Limb (tissue), 2 donors: ENCODE data around the gene LGR5.
A peak's percentile ranks its signal among the peaks of the same experiment; 100 is the strongest.
"Not testable (repeated sequence)": the region's sequence is repeated elsewhere in the genome, so short reads cannot be mapped to it uniquely, and the experiment has no call there.

Experiments
- DNase-seq, 2 donors: peaks; one replicate each; pipeline ENCODE4 v3.0.0-alpha.2; 2016; ENCODE audit errors: extremely low spot score in 2 of 2

The LGR5 gene

DNA sequence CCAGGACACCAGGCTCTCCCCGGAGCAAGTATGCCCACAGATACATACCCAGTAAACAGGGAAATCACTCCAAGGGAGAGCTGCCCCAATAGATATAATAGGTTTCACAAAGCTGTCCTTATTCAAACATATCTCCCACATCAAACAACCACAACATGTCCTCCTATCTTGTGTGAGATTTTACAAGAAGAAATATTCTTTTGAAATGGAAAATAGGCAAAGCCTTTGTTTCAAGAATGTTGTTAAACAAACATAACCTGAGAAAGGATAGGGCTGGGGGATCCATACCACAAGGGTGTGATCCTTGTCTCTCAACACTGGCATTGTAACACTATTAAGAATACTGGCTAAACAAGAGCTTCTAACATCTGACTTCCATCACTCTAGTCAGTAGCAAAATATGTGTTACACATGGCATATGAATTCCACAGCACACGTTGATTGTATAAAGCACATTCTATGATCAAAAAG, 32.9 kb downstream of the LGR5 start:
- no peak for DNase-seq

GRCh38 chr12:71474791-71475190, 35.2 kb downstream of the LGR5 start:
- no peak for DNase-seq

- DNase-seq = no peak
Measured at GRCh38 chr12:71475280-71475679, 35.7 kb downstream of the LGR5 start.

GRCh38 chr12:71476513-71476912, 36.9 kb downstream of the LGR5 start:
- DNase-seq = no peak

DNA sequence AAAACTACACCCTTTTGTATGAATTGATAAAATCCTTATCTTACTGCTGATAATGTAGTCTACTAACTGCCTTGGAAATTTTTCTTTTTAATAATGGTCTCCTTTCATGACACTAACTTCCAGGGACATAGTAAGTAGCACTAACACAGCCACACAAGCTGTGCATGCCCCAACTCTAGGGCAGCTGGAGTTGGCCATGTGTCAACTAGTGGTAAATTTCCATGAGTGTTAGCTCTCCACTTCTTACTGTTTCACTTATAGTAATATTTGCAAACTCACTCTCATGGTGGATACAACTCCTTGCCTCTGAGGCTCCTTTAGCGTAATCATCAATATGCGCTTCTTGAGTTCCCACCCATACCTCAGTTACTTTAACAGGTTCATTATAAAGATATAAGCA, 38.0 kb downstream of the LGR5 start:
- DNase-seq = no peak

DNA sequence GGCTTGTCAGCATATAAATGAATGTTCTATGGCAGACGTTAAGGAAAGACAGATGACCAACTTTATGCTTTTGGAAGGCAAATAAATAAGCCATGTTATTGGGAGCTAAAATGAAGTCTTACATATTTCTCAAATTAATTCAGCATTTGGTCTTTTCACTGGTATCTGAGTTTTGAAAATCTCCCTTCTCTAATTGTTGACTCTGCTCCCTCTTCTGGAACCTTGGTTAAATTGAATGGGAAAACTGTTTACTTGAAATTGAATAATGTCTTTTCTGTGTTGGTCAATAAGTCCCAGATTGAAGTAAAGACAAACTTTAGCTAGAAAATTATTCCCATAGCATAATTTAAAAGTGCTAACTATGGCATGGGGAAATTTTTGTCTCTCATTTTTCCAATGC, 38.7 kb downstream of the LGR5 start:
- no peak for DNase-seq

GRCh38 chr12:71484272-71484905, 44.8 kb downstream of the LGR5 start:
- DNase-seq = no peak

DNA sequence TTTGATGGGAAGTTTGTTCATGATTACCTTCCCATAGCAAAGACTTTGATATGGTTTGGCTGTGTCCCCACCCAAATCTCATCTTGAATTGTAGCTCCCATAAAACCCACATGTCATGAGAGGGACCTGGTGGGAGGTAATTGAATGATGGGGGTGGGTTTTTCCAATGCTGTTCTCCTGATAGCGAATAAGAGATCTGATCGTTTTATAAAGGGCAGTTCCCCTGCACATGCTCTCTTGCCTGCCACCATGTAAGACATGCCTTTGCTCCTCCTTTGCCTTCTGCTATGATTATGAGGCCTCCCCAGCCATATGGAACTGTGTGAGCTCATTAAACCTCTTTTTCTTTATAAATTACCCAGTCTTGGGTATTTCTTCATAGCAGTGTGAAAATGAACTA, 51.2 kb downstream of the LGR5 start:
- not testable (repeated sequence) for DNase-seq

- no peak for DNase-seq
Measured at GRCh38 chr12:71492604-71493003, 53.0 kb downstream of the LGR5 start.

DNA sequence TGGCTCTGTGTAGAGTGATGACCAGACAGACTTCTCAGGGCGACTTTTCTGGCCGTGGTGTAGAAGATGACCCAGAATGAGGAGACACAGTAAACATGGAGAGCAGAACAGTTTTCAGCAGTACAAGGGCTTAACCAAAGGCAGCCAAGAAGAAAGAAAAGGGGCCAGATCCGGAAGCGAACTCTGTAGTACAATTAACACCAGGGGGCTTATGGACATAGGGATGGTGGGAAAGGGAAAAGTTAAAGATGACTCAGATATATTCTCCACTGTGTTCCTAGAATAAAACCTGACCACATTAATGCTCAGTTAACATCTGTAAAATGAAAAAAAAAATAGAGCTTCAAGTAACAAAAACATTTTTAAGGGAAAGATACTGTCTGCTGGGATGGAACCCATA, 60.2 kb downstream of the LGR5 start:
- no peak for DNase-seq

- DNase-seq = no peak
Measured at GRCh38 chr12:71503579-71504391, 64.2 kb downstream of the LGR5 start.

DNA sequence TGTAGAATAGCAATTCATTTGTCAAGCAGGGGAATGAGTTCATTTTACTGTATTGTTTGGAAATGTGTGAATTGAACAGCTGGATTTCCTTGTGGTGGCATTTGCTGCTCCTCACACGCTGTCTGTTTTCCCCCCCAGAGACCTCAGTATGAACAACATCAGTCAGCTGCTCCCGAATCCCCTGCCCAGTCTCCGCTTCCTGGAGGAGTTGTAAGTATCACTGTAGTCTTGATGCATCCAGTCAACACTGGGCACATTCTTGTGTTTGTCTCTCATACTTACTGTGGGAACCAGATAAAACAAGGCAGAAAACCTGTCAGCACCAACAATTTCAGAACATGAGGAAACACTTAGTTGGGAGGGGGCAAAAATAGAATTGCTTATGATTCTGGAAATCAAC, 64.9 kb downstream of the LGR5 start:
- DNase-seq = peak; percentile 34 to 56

DNA sequence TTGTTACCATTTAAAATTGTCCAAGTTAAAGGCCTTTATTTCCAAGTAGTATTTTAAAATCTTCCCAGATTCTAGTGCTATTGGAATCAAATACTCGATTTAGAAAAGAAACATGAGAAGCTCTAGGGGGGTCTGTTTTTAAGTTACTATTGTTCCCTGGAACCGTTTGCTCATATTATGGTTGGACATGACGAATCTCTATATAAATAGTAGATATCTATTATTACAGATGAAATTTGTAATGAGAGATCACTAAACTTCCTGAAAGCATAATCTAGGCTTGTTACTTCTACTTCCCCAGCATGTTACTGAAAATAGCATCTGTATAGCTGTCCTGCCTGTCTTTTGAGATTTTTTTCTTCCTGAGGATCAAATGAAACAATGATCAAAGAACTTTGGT, 70.1 kb downstream of the LGR5 start:
- no peak for DNase-seq

DNA sequence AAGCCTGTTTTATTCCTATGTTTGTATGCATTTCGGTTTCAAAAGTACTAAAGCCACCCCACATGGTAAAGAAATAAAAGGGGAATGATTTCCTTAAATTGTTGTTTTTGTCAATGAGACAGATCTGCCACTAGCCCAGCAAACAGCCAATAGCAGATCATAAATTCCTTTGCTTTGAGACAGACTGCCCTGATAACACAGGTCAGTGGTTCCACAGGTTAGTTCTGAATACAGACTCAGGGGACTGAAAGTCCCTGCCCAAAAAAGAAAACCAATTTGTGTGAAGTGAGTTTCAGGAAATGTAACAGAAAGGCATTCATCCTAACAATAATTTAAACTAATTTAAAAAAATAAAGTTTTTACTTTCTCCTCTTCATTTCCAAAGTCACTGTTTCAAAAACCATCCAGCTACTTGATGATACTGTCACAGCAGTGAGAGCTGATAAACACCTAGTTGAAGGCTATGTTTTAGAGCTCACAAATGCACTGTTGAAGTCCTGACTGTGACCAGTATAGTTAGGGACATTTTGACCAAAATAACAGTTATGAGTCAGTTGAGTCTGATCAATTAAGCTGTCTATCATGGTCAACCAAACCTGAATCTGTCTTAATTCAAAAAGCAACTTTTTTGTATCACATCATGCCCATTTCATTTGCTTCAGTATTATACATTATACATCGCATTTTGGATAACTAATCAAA, 77.7 kb downstream of the LGR5 start:
- DNase-seq = no peak

DNA sequence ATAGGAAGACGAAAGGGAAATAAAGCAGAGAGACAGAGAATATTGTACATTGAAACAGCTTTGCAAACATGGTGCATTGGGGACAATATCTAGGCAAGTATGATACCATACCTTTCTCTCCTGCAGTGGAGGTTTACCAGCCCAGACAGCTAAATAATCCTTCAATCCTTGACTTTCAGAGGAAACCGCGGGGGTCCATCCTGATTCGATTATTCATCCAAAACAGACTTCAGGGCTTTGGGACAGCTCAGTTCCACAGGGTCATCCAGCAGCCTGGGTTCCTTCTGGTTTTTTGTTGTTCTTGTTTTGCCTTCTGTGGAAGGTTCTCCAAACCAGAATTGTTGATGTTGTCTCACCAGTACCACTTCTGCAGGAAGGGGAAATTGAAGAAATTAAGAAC, 81.5 kb downstream of the LGR5 start:
- no peak for DNase-seq

DNA sequence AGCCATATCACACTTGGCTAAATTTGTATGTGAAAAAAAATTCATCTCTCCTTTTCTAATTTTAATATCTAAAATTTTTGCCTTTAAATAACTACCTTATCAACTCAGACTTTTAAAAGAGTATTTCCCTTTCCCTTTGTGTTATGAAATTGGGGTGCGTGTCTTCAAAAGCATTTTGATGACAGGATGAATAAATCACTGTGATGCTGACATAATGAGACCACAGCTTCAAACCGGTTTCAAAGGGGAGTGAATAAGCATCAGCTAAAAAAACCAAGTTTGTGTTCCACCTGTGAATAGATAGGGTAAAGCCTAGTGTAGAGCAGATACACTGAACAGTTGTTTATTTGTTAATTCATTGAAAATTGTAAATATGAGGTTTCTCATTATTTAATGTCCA, 85.0 kb downstream of the LGR5 start:
- no peak for DNase-seq

DNA sequence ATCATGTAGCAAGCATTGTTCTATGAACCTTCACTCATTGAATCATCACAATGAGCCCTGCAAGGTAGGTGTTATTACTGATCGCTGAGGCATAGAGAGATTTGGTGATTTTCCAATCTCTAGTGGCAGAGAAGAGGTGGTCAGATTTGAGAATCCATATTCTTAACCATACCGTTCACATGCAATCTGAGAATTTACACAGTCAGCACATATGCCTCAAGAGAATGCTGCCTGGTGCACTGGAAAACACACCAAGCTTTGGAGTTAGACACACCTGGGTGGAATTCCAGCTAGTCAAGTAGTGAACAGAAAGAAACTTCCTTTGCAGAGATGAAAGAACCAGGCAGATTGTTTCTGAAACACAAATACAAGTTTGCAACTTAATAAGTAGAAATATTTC, 94.1 kb downstream of the LGR5 start:
- DNase-seq = no peak

GRCh38 chr12:71536279-71536938, 96.8 kb downstream of the LGR5 start:
- no peak for DNase-seq

DNA sequence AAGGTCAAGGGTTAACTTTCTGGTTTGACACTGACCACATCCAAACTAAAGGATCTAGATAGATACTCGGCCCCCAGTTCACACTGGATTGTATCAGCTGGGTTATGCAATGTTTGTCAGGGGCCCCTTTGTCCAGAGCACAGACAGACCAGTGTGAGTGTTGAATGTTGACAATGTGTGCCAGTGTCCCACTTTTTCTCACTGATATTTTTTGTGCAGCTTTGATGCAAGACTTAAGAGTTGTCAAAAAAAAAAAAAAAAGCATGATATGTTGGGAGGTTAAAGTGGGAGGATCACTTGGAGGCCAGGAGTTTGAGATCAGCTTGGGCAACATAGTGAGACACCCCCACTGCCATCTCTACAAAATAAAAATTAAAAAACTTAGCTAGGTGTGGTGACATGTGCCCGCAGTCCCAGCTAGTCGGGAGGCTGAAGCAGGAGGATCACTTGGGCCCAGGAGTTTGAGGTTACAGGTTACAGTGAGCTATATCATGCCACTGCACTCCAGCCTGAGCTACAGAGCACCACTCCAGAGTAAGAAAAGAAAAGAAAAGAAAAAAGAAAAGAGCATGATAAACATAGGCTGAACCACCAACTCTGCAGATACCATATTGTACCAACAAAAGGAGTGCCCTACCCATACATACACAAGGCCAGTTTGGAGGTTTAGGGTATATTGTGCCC, 97.5 kb downstream of the LGR5 start:
- no peak for DNase-seq

DNA sequence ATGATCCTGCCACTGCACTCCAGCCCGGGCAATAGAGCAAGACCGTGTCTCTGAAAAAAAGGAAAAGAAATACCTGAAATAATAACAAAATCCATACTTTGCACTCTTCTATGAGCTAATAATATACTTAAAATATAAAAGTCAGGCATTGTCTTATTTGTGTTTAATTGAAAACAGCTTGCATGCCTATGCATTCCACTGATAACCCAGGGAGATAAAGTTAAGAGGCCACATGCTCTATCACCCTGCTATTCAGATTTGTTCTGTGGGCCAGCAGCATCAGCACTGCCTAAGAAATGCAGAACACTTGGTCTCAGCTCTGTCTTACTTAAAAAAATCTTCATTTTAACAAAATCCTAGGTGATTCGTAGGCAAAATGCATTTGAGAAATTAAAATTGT, 99.2 kb downstream of the LGR5 start:
- no peak for DNase-seq

GRCh38 chr12:71541583-71541982, 102.0 kb downstream of the LGR5 start:
- no peak for DNase-seq
